Natural killer cell treated with Interleukin-12 subunit alpha and Interleukin-12 subunit beta and Interleukin-15 and Interleukin-18, amount 100 ng/mL, for 72 hours (primary cell): ENCODE data around the gene FCHSD2. TPM values are rescaled to one million over a fixed set of nuclear protein-coding genes. Genes with fewer than 3 reads are reported as not detected.
"Not testable (repeated sequence)": the region's sequence is repeated elsewhere in the genome, so short reads cannot be mapped to it uniquely, and the experiment has no call there.

Experiments
- ATAC-seq, 2 donors: fragments of 150-1000 bp; cut with Tn5 transposase in 1 of 2; sonication (Bioruptor Pico), chemical (Tn5 transposase) in 1 of 2; 2 replicates each; pipeline ENCODE4 v1.10.0; 2021
- DNase-seq: peaks from one replicate; pipeline ENCODE4 v3.0.0; 2022; ENCODE audit warnings: low spot score
- H3K27ac Mint-ChIP-seq, 2 donors: 1 replicate in 1 of 2; 2 replicates in 1 of 2; pipeline ENCODE4 v1.8.0; 2022; ENCODE audit warnings: mixed read lengths in 2 of 2, mild to moderate bottlenecking in 1 of 2, moderate library complexity in 1 of 2
- H3K27me3 Mint-ChIP-seq, 2 donors: 1 replicate in 1 of 2; 2 replicates in 1 of 2; pipeline ENCODE4 v1.8.0; 2022; ENCODE audit warnings: mixed read lengths in 2 of 2
- H3K36me3 Mint-ChIP-seq: one replicate; pipeline ENCODE4 v1.8.0; 2022; ENCODE audit warnings: mixed read lengths
- H3K4me1 Mint-ChIP-seq, 2 donors: 1 replicate in 1 of 2; 2 replicates in 1 of 2; pipeline ENCODE4 v1.8.0; 2022; ENCODE audit warnings: low read depth in 2 of 2, mixed read lengths in 2 of 2, mild to moderate bottlenecking in 1 of 2
- H3K4me3 Mint-ChIP-seq: one replicate; pipeline ENCODE4 v1.8.0; 2022; ENCODE audit warnings: mixed read lengths
- H3K9me3 Mint-ChIP-seq: 2 replicates; pipeline ENCODE4 v1.8.0; 2022; ENCODE audit warnings: mixed read lengths
- total RNA-seq, 2 donors: library from RNA; stranded (reverse); gene quantifications; one replicate each; pipeline ENCODE4 v1.2.3, GENCODE V29; 2022

Gene FCHSD2
- total RNA-seq, 2 donors from 2014 or later = 58.8 to 77.3 TPM

- ATAC-seq (peak; percentile 79 to 82), DNase-seq (no peak)
- Mint-ChIP-seq H3K9me3 (no peaks in the 10 kb centered on the region), H3K27me3 (no peaks in the 10 kb centered on the region), H3K4me1 (peaks cover 47% of the 10 kb centered on the region in 2 donors), H3K4me3 (peak overlapping the region; percentile 66), H3K36me3 (peaks cover 8% of the 10 kb centered on the region), H3K27ac (peak overlapping the region; percentile 66 to 69)
Measured at GRCh38 chr11:73072935-73073481, 69.1 kb downstream of the FCHSD2 start.

- Mint-ChIP-seq H3K4me3 (no peak overlapping the region), H3K9me3 (no peaks in the 10 kb centered on the region), H3K4me1 (peaks cover 51 to 64% of the 10 kb centered on the region in 2 donors), H3K27ac (peak overlapping the region in 1 of 2 donors; percentile 10), H3K27me3 (no peaks in the 10 kb centered on the region), H3K36me3 (no peaks in the 10 kb centered on the region)
- DNase-seq = no peak
- ATAC-seq = no peak
Measured at GRCh38 chr11:73070653-73071052, 71.5 kb downstream of the FCHSD2 start.

GRCh38 chr11:73061857-73062424, 80.2 kb downstream of the FCHSD2 start:
- H3K9me3 Mint-ChIP-seq, H3K27me3 Mint-ChIP-seq, H3K36me3 Mint-ChIP-seq, H3K4me3 Mint-ChIP-seq, H3K27ac Mint-ChIP-seq, ATAC-seq, DNase-seq: not testable (repeated sequence)
- peaks cover 51 to 52% of the 10 kb centered on the region in 2 donors for H3K4me1 Mint-ChIP-seq

- peaks cover 51 to 53% of the 10 kb centered on the region in 2 donors for H3K4me1 Mint-ChIP-seq
- not testable (repeated sequence) for H3K27ac Mint-ChIP-seq, H3K9me3 Mint-ChIP-seq, H3K27me3 Mint-ChIP-seq, H3K36me3 Mint-ChIP-seq, DNase-seq, ATAC-seq, H3K4me3 Mint-ChIP-seq
Measured at GRCh38 chr11:73061434-73061833, 80.7 kb downstream of the FCHSD2 start.

GRCh38 chr11:73059915-73060314, 82.2 kb downstream of the FCHSD2 start:
- H3K4me3 Mint-ChIP-seq = no peak overlapping the region
- H3K9me3 Mint-ChIP-seq = no peaks in the 10 kb centered on the region
- ATAC-seq (no peak), DNase-seq (no peak)
- peak overlapping the region in 1 of 2 donors; percentile 57 for H3K27ac Mint-ChIP-seq
- H3K36me3 Mint-ChIP-seq = peaks cover 6% of the 10 kb centered on the region
- no peaks in the 10 kb centered on the region for H3K27me3 Mint-ChIP-seq
- H3K4me1 Mint-ChIP-seq = peaks cover 42 to 45% of the 10 kb centered on the region in 2 donors

GRCh38 chr11:73058989-73059674, 83.0 kb downstream of the FCHSD2 start:
- Mint-ChIP-seq H3K9me3 (no peaks in the 10 kb centered on the region), H3K27ac (no peak overlapping the region), H3K4me3 (no peak overlapping the region), H3K36me3 (peaks cover 4% of the 10 kb centered on the region), H3K27me3 (no peaks in the 10 kb centered on the region), H3K4me1 (peaks cover 38 to 42% of the 10 kb centered on the region in 2 donors)
- DNase-seq (no peak), ATAC-seq (no peak)

GRCh38 chr11:73055655-73056354, 86.3 kb downstream of the FCHSD2 start:
- H3K36me3 Mint-ChIP-seq = no peaks in the 10 kb centered on the region
- no peak overlapping the region for H3K4me3 Mint-ChIP-seq
- no peak for DNase-seq
- ATAC-seq = no peak
- peaks cover 18 to 23% of the 10 kb centered on the region in 2 donors for H3K4me1 Mint-ChIP-seq
- peak overlapping the region in 1 of 2 donors; percentile 75 for H3K27ac Mint-ChIP-seq
- H3K9me3 Mint-ChIP-seq = no peaks in the 10 kb centered on the region
- H3K27me3 Mint-ChIP-seq = no peaks in the 10 kb centered on the region

GRCh38 chr11:73055002-73055401, 87.1 kb downstream of the FCHSD2 start:
- no peaks in the 10 kb centered on the region for H3K36me3 Mint-ChIP-seq
- no peak for DNase-seq
- H3K27ac Mint-ChIP-seq = peak overlapping the region in 1 of 2 donors; percentile 75
- no peak overlapping the region for H3K4me3 Mint-ChIP-seq
- H3K27me3 Mint-ChIP-seq = no peaks in the 10 kb centered on the region
- H3K9me3 Mint-ChIP-seq = no peaks in the 10 kb centered on the region
- no peak for ATAC-seq
- peaks cover 16 to 18% of the 10 kb centered on the region in 2 donors for H3K4me1 Mint-ChIP-seq

GRCh38 chr11:73053964-73054363, 88.2 kb downstream of the FCHSD2 start:
- H3K4me3 Mint-ChIP-seq = no peak overlapping the region
- no peaks in the 10 kb centered on the region for H3K27me3 Mint-ChIP-seq
- H3K36me3 Mint-ChIP-seq = no peaks in the 10 kb centered on the region
- H3K9me3 Mint-ChIP-seq = no peaks in the 10 kb centered on the region
- H3K27ac Mint-ChIP-seq = peak overlapping the region in 1 of 2 donors; percentile 75
- ATAC-seq (no peak), DNase-seq (no peak)
- H3K4me1 Mint-ChIP-seq = peaks cover 18 to 19% of the 10 kb centered on the region in 2 donors

GRCh38 chr11:73048446-73048845, 93.7 kb downstream of the FCHSD2 start:
- Mint-ChIP-seq H3K4me3 (peak overlapping the region; percentile 45), H3K36me3 (no peaks in the 10 kb centered on the region), H3K27ac (peak overlapping the region; percentile 24 to 82), H3K9me3 (no peaks in the 10 kb centered on the region), H3K27me3 (no peaks in the 10 kb centered on the region), H3K4me1 (peaks cover 14 to 25% of the 10 kb centered on the region in 2 donors)
- DNase-seq = no peak
- ATAC-seq = no peak

- Mint-ChIP-seq H3K27me3 (no peaks in the 10 kb centered on the region), H3K4me1 (peaks cover 16 to 25% of the 10 kb centered on the region in 2 donors), H3K9me3 (no peaks in the 10 kb centered on the region), H3K4me3 (peak overlapping the region; percentile 45), H3K36me3 (no peaks in the 10 kb centered on the region), H3K27ac (peak overlapping the region; percentile 24 to 82)
- ATAC-seq (no peak), DNase-seq (no peak)
Measured at GRCh38 chr11:73047773-73048371, 94.2 kb downstream of the FCHSD2 start.

GRCh38 chr11:73040046-73040445, 102.1 kb downstream of the FCHSD2 start:
- no peak for ATAC-seq
- H3K27me3 Mint-ChIP-seq = no peaks in the 10 kb centered on the region
- peaks cover 5% of the 10 kb centered on the region in 2 donors for H3K4me1 Mint-ChIP-seq
- DNase-seq = no peak
- H3K27ac Mint-ChIP-seq = no peak overlapping the region
- no peaks in the 10 kb centered on the region for H3K9me3 Mint-ChIP-seq
- H3K4me3 Mint-ChIP-seq = no peak overlapping the region
- H3K36me3 Mint-ChIP-seq = peaks cover 11% of the 10 kb centered on the region

GRCh38 chr11:73034777-73035176, 107.3 kb downstream of the FCHSD2 start:
- peaks cover 11% of the 10 kb centered on the region for H3K36me3 Mint-ChIP-seq
- no peaks in the 10 kb centered on the region for H3K9me3 Mint-ChIP-seq
- peaks cover 12 to 21% of the 10 kb centered on the region in 2 donors for H3K4me1 Mint-ChIP-seq
- H3K27ac Mint-ChIP-seq = peak overlapping the region; percentile 41 to 74
- DNase-seq (no peak), ATAC-seq (peak in 1 of 2 donors; percentile 56)
- H3K4me3 Mint-ChIP-seq = peak overlapping the region; percentile 49
- no peaks in the 10 kb centered on the region for H3K27me3 Mint-ChIP-seq
